Muscle of leg (tissue), 11 donors: Measurements from ENCODE around the gene EPC2. TPM values are rescaled to one million over a fixed set of nuclear protein-coding genes. Genes with fewer than 3 reads are reported as not detected.

ENCODE experiments used
- DNase-seq: peaks from one replicate; pipeline ENCODE4 v3.0.0; 2013
- H3K27ac ChIP-seq: one replicate; pipeline ENCODE4 v1.5.1; 2013; ENCODE audit warnings: mild to moderate bottlenecking, low read length, control low read depth
- H3K27me3 ChIP-seq: one replicate; pipeline ENCODE4 v1.6.1; 2013; ENCODE audit warnings: low read length; ENCODE audit not compliant: control insufficient read depth, insufficient read depth
- H3K36me3 ChIP-seq: one replicate; pipeline ENCODE4 v1.6.1; 2013; ENCODE audit warnings: low read length; ENCODE audit not compliant: control insufficient read depth, insufficient read depth
- H3K4me1 ChIP-seq: one replicate; pipeline ENCODE4 v1.6.1; 2013; ENCODE audit warnings: low read length; ENCODE audit not compliant: control insufficient read depth, insufficient read depth
- H3K4me3 ChIP-seq: one replicate; pipeline ENCODE4 v1.5.1; 2013; ENCODE audit warnings: low read length, control low read depth
- H3K9me3 ChIP-seq: replicated peaks from 2 replicates; pipeline ENCODE4 v1.6.1; 2013; ENCODE audit warnings: low read depth, low read length; ENCODE audit not compliant: control insufficient read depth
- WGBS: methylation state at CpG from one replicate; pipeline ENCODE4 v1.1.5; 2013; ENCODE audit warnings: missing lambda C conversion rate; ENCODE audit not compliant: insufficient coverage; 5-methylcytosine and 5-hydroxymethylcytosine counted together
- polyA plus RNA-seq, 8 donors: library from polyadenylated mRNA; unstranded; fragments of 120-200 nt; gene quantifications; one replicate each; pipeline versions ENCODE4 v1.2.1 to v1.2.3, GENCODE V29; 2013; ENCODE audit warnings: inconsistent platforms in 1 of 8, low replicate concordance in 1 of 8; ENCODE audit not compliant: insufficient read length in 8 of 8, insufficient read depth in 1 of 8
- total RNA-seq: library from RNA; stranded (reverse); fragments of 120-200 nt; gene quantifications from one replicate; pipeline ENCODE4 v1.2.4, GENCODE V29; 2013

The EPC2 gene
- total and polyA plus RNA-seq, 9 donors = 18.9 to 30.0 (median 24.4) TPM

- peak overlapping the region; percentile 21 for H3K4me3 ChIP-seq
- 25% methylated on average over 7 of the region's 20 CpGs for WGBS
- DNase-seq = peak; percentile 91
- H3K27me3 ChIP-seq = no peaks in the 10 kb centered on the region
- H3K36me3 ChIP-seq = peaks cover 2% of the 10 kb centered on the region
- peak overlapping the region; percentile 54 for H3K27ac ChIP-seq
- peaks cover 7% of the 10 kb centered on the region for H3K9me3 ChIP-seq
- peaks cover 16% of the 10 kb centered on the region for H3K4me1 ChIP-seq
These were observed 76.0 kb downstream of the EPC2 start for GRCh38 chr2:148720501-148721001.

GRCh38 chr2:148721520-148721931 lies 77.0 kb downstream of the EPC2 start:
- H3K9me3 ChIP-seq = peaks cover 7% of the 10 kb centered on the region
- DNase-seq = peak; percentile 46
- peak overlapping the region; percentile 3 for H3K27ac ChIP-seq
- no peak overlapping the region for H3K4me3 ChIP-seq
- peaks cover 16% of the 10 kb centered on the region for H3K4me1 ChIP-seq
- no peaks in the 10 kb centered on the region for H3K27me3 ChIP-seq
- peaks cover 2% of the 10 kb centered on the region for H3K36me3 ChIP-seq

GRCh38 chr2:148721991-148722777 lies 77.6 kb downstream of the EPC2 start:
- H3K36me3 ChIP-seq = peaks cover 2% of the 10 kb centered on the region
- DNase-seq = no peak
- H3K27me3 ChIP-seq = no peaks in the 10 kb centered on the region
- H3K4me3 ChIP-seq = no peak overlapping the region
- peaks cover 16% of the 10 kb centered on the region for H3K4me1 ChIP-seq
- WGBS = 60% methylated on average over 1 of the region's 5 CpGs
- peaks cover 8% of the 10 kb centered on the region for H3K9me3 ChIP-seq
- no peak overlapping the region for H3K27ac ChIP-seq

- H3K4me3 ChIP-seq = no peak overlapping the region
- WGBS = 100% methylated on average over 1 of the region's 1 CpG
- no peaks in the 10 kb centered on the region for H3K36me3 ChIP-seq
- no peak for DNase-seq
- no peaks in the 10 kb centered on the region for H3K27me3 ChIP-seq
- no peak overlapping the region for H3K27ac ChIP-seq
- peaks cover 3% of the 10 kb centered on the region for H3K9me3 ChIP-seq
- peaks cover 4% of the 10 kb centered on the region for H3K4me1 ChIP-seq
These were observed 81.0 kb downstream of the EPC2 start for GRCh38 chr2:148725564-148725963.

- Histone ChIP-seq H3K27me3 (no peaks in the 10 kb centered on the region), H3K4me1 (peaks cover 3% of the 10 kb centered on the region), H3K27ac (no peak overlapping the region), H3K9me3 (peaks cover 3% of the 10 kb centered on the region), H3K36me3 (no peaks in the 10 kb centered on the region), H3K4me3 (no peak overlapping the region)
- no peak for DNase-seq
- WGBS = no CpG with 5 or more reads among the region's 3 CpGs
These were observed 81.7 kb downstream of the EPC2 start for GRCh38 chr2:148726228-148726627.

- Histone ChIP-seq H3K4me1 (no peaks in the 10 kb centered on the region), H3K27me3 (no peaks in the 10 kb centered on the region), H3K27ac (no peak overlapping the region), H3K4me3 (no peak overlapping the region), H3K9me3 (peaks cover 3% of the 10 kb centered on the region), H3K36me3 (no peaks in the 10 kb centered on the region)
- no peak for DNase-seq
These were observed 85.5 kb downstream of the EPC2 start for GRCh38 chr2:148730085-148730484.

- Histone ChIP-seq H3K27ac (no peak overlapping the region), H3K4me1 (no peaks in the 10 kb centered on the region), H3K9me3 (no peaks in the 10 kb centered on the region), H3K4me3 (no peak overlapping the region), H3K27me3 (no peaks in the 10 kb centered on the region), H3K36me3 (no peaks in the 10 kb centered on the region)
- WGBS = 97% methylated on average over 3 of the region's 5 CpGs
- DNase-seq = no peak
These were observed 93.2 kb downstream of the EPC2 start for GRCh38 chr2:148737742-148738141.

- Histone ChIP-seq H3K27me3 (no peaks in the 10 kb centered on the region), H3K27ac (no peak overlapping the region), H3K4me1 (no peaks in the 10 kb centered on the region), H3K9me3 (no peaks in the 10 kb centered on the region), H3K36me3 (no peaks in the 10 kb centered on the region), H3K4me3 (no peak overlapping the region)
- WGBS = no CpG with 5 or more reads among the region's 2 CpGs
- DNase-seq = no peak
These were observed 95.0 kb downstream of the EPC2 start for GRCh38 chr2:148739454-148740105.

- Histone ChIP-seq H3K36me3 (no peaks in the 10 kb centered on the region), H3K27me3 (no peaks in the 10 kb centered on the region), H3K9me3 (no peaks in the 10 kb centered on the region), H3K27ac (no peak overlapping the region), H3K4me3 (no peak overlapping the region), H3K4me1 (no peaks in the 10 kb centered on the region)
- WGBS = no CpG with 5 or more reads among the region's 4 CpGs
- no peak for DNase-seq
These were observed 97.8 kb downstream of the EPC2 start for GRCh38 chr2:148742373-148742772.

GRCh38 chr2:148745151-148745851 lies 100.8 kb downstream of the EPC2 start:
- WGBS = no CpG with 5 or more reads among the region's 3 CpGs
- H3K4me3 ChIP-seq = no peak overlapping the region
- H3K27me3 ChIP-seq = no peaks in the 10 kb centered on the region
- no peaks in the 10 kb centered on the region for H3K9me3 ChIP-seq
- no peaks in the 10 kb centered on the region for H3K36me3 ChIP-seq
- H3K4me1 ChIP-seq = no peaks in the 10 kb centered on the region
- no peak overlapping the region for H3K27ac ChIP-seq
- no peak for DNase-seq
